ENCODE data around the gene BCL2L12.

- TF ChIP-seq GATA2 (IDR thresholded peaks at IDR 0.05; ENCODE audit: low read depth, low read length) (no peak), GATA3 (IDR thresholded peaks at IDR 0.05; ENCODE audit: low read depth, low read length) (no peak)
Observed at GRCh38 chr19:49629659-49630058, 36.1 kb upstream of the BCL2L12 start.
